Nephron progenitor cell (in vitro differentiated cells): ENCODE results near the gene YBX1.
A peak's percentile ranks its signal among the peaks of the same experiment; 100 is the strongest.

ENCODE experiments used
- DNase-seq: peaks from one replicate; pipeline ENCODE4 v3.0.0; 2021
- H3K27ac Mint-ChIP-seq: 2 replicates; pipeline ENCODE4 v1.8.0; 2021; ENCODE audit warnings: mild to moderate bottlenecking, moderate library complexity, mixed read lengths
- H3K27me3 Mint-ChIP-seq: 2 replicates; pipeline ENCODE4 v1.8.0; 2021; ENCODE audit warnings: mild to moderate bottlenecking, low read depth, mixed read lengths; ENCODE audit not compliant: poor library complexity
- H3K36me3 Mint-ChIP-seq: 2 replicates; pipeline ENCODE4 v1.8.0; 2021; ENCODE audit warnings: low read depth, mixed read lengths
- H3K4me1 Mint-ChIP-seq: 2 replicates; pipeline ENCODE4 v1.8.0; 2021; ENCODE audit warnings: mixed read lengths
- H3K4me3 Mint-ChIP-seq: 2 replicates; pipeline ENCODE4 v1.8.0; 2021; ENCODE audit warnings: mild to moderate bottlenecking, moderate library complexity, mixed read lengths
- H3K9me3 Mint-ChIP-seq: 2 replicates; pipeline ENCODE4 v1.8.0; 2021; ENCODE audit warnings: mild to moderate bottlenecking, moderate library complexity, mixed read lengths
- TF ChIP-seq, protein P1 (sequence below): fragments of 200-600 bp; sonication (generic); IDR thresholded peaks from 2 replicates; pipeline ENCODE4 v1.5.0; 2021; ENCODE audit warnings: antibody characterized with exemption

The YBX1 gene

DNA sequence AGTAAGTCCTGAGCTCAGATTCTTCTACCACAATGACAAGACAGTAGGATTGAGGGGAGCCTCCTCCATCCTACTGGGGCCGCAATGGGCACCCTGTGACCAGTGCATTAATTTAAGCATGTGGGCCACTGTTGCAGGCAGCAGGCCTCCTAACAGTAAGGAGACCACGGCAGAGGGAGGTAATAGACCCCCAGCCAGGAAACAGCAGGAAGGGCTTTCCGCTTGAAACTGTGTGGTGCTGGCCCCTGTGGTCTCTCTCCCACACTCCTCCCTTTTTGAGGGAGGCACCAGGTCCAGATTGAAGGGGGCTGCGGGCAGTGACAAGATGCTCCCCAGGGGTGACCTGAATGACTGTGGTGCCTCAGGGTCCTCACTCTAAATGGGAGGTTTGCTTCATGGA is 59.5 kb downstream of the YBX1 start:
- peaks cover 11% of the 10 kb centered on the region for H3K36me3 Mint-ChIP-seq
- no peak overlapping the region for H3K27ac Mint-ChIP-seq
- H3K4me3 Mint-ChIP-seq = no peak overlapping the region
- no peak for DNase-seq
- TF ChIP-seq, protein P1, sequence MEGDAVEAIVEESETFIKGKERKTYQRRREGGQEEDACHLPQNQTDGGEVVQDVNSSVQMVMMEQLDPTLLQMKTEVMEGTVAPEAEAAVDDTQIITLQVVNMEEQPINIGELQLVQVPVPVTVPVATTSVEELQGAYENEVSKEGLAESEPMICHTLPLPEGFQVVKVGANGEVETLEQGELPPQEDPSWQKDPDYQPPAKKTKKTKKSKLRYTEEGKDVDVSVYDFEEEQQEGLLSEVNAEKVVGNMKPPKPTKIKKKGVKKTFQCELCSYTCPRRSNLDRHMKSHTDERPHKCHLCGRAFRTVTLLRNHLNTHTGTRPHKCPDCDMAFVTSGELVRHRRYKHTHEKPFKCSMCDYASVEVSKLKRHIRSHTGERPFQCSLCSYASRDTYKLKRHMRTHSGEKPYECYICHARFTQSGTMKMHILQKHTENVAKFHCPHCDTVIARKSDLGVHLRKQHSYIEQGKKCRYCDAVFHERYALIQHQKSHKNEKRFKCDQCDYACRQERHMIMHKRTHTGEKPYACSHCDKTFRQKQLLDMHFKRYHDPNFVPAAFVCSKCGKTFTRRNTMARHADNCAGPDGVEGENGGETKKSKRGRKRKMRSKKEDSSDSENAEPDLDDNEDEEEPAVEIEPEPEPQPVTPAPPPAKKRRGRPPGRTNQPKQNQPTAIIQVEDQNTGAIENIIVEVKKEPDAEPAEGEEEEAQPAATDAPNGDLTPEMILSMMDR = no peak
- no peaks in the 10 kb centered on the region for H3K27me3 Mint-ChIP-seq
- peaks cover 50% of the 10 kb centered on the region for H3K4me1 Mint-ChIP-seq
- H3K9me3 Mint-ChIP-seq = no peaks in the 10 kb centered on the region

DNA sequence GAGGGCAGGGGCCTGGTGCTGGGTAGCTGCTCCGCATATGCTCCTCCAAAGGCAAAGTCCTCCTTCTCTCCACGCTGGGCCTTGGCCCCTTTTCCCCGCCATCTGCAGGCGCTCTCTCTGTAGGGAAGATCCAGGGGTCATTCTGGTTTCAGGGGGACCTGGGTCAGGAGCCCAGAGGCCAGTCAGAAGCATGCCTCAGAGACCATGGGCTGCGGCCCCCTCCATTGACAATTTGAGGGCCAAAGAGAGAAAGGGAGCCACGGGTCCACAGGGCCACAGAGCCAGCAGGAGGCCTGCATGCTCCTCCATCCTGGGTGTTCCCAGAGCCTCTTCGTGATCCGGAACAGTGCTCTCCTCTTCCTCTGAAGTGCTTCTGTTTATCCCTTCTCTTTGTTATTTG is 59.9 kb downstream of the YBX1 start:
- Mint-ChIP-seq H3K4me3 (no peak overlapping the region), H3K27ac (peak overlapping the region; percentile 2), H3K4me1 (peaks cover 45% of the 10 kb centered on the region), H3K36me3 (peaks cover 11% of the 10 kb centered on the region), H3K27me3 (no peaks in the 10 kb centered on the region), H3K9me3 (no peaks in the 10 kb centered on the region)
- no peak for DNase-seq
- TF ChIP-seq, protein P1 = no peak

DNA sequence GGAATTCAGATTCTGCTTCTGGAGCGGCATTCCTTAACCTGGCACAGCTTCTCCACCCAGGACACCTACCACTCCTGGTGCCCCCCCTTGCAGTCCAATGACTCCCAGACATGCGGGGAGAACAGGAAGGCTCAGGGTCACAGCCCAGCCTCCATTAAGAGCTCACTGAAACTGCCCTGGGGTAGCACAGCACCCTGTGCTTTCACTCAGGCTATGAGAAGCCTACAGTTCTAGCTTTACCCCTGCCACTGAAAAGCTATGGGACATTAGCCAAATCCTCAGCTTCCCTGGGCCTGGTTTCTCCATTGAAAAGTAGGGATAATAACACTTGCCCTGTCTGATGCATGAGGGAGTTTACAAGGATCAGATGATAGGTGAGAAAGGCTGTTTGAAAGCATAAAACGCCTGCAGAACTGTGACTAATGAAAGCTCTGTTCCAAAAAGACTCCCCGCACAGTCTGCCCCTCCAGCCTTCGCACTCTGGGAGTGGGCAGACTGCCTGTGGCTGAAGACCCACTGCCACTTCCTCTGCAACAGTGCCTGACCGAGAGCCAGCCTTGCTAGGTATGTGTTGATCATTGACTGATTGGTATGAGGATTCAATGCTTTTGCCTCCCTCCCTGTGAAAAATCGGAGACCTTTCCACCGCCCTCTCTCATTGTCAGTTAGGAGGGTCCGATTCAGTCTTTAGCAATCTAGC is 60.5 kb downstream of the YBX1 start:
- H3K36me3 Mint-ChIP-seq = peaks cover 11% of the 10 kb centered on the region
- TF ChIP-seq, protein P1 = no peak
- H3K27me3 Mint-ChIP-seq = no peaks in the 10 kb centered on the region
- no peak overlapping the region for H3K4me3 Mint-ChIP-seq
- peaks cover 42% of the 10 kb centered on the region for H3K4me1 Mint-ChIP-seq
- peak overlapping the region; percentile 8 for H3K27ac Mint-ChIP-seq
- DNase-seq = no peak
- H3K9me3 Mint-ChIP-seq = no peaks in the 10 kb centered on the region

DNA sequence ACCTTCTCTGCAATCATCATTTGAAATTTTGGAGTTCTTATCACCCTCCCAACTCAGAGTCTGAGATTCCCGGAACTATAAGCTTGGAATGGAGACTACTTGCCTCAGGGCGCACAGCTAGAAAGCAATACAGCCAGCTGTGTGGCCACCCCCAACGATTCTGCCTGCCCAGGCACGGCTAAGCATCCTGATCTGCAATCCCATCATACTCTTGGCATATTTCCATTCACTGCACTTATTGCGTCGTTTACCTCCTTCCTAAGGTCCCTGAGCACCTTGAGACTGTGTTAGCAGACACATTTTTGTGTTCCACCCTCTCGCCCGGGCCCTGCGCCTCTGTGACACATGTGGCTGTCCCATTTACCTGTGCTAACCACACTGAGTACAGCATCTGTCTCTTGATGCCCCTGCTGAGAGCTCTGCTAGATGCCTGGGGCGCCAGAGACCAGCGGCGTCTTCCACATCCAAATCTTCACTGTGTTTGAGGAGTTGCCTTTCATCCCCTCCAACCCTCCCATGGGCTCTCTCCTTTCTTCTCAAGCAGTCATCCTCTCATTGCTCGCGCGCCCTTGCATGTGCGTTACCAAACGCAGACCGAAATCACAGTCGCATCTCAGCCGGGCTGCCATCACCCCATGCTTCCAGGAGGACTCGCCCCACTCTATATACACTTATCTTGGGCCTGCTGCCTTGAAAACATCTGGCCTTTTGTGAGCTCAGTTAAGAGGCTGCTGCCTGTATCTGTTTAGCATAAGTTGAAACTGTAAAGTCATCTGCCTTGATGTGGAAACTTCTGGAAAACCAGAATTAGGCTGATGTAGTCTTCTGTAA is 61.3 kb downstream of the YBX1 start:
- Mint-ChIP-seq H3K4me1 (peaks cover 42% of the 10 kb centered on the region), H3K27ac (peak overlapping the region; percentile 62), H3K4me3 (no peak overlapping the region), H3K27me3 (no peaks in the 10 kb centered on the region), H3K9me3 (no peaks in the 10 kb centered on the region), H3K36me3 (peaks cover 15% of the 10 kb centered on the region)
- no peak for DNase-seq
- TF ChIP-seq, protein P1 = no peak

DNA sequence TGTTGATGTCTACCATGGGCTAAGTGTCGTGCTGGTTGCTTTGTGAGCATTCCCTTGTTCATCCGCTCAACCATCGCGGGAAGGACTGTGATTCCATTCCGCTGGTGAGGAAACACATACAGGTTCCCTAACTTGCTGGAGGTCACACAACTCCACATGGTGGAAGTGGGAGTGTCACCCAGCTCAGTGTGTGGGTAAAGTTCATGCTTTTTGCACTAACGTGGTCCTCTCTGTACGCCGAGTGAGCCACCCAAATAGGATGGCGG is 61.9 kb downstream of the YBX1 start:
- H3K9me3 Mint-ChIP-seq = no peaks in the 10 kb centered on the region
- peaks cover 20% of the 10 kb centered on the region for H3K36me3 Mint-ChIP-seq
- no peak for DNase-seq
- TF ChIP-seq, protein P1 = no peak
- H3K4me1 Mint-ChIP-seq = peaks cover 42% of the 10 kb centered on the region
- H3K27ac Mint-ChIP-seq = no peak overlapping the region
- no peaks in the 10 kb centered on the region for H3K27me3 Mint-ChIP-seq
- no peak overlapping the region for H3K4me3 Mint-ChIP-seq
